Cardiac fibroblast (primary cell): ENCODE results near the gene DNAJB6.
A peak's percentile ranks its signal among the peaks of the same experiment; 100 is the strongest.
"Not testable (repeated sequence)": the region's sequence is repeated elsewhere in the genome, so short reads cannot be mapped to it uniquely, and the experiment has no call there.

Experiments
- DNase-seq, 2 donors: peaks; one replicate each; pipeline versions ENCODE4 v3.0.0 to v3.0.0-alpha.2; 2010; ENCODE audit warnings: low read depth in 2 of 2
- H3K4me3 ChIP-seq, 2 donors: replicated peaks in 1 of 2; 1 replicate in 1 of 2; 2 replicates in 1 of 2; pipeline ENCODE4 v1.5.1; 2011; ENCODE audit warnings: low read depth in 2 of 2, low read length in 2 of 2, mild to moderate bottlenecking in 2 of 2, moderate library complexity in 1 of 2
- TF ChIP-seq, protein P1 (sequence below): IDR thresholded peaks from one replicate; pipeline ENCODE4 v1.5.1; 2011; ENCODE audit warnings: low read depth, mild to moderate bottlenecking, low read length, inconsistent platforms

Gene DNAJB6

DNA sequence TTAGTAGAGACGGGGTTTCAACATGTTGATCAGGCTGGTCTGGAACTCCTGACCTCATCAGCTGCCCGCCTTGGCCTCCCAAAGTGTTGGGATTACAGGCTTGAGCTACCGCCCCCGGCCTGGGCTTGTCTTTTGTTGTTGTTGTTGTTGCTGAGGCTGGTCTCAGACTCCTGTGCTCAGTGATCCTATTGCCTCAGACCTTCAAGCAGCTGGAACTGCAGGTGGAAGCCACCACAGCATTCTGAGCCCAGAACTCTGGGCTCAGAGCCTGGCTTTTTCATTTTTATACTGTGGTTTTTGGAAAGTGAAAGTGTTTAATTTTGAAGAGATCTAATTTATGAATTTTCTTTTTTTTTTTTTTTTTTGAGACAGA lies 16.2 kb upstream of the DNAJB6 start:
- TF ChIP-seq, protein P1, sequence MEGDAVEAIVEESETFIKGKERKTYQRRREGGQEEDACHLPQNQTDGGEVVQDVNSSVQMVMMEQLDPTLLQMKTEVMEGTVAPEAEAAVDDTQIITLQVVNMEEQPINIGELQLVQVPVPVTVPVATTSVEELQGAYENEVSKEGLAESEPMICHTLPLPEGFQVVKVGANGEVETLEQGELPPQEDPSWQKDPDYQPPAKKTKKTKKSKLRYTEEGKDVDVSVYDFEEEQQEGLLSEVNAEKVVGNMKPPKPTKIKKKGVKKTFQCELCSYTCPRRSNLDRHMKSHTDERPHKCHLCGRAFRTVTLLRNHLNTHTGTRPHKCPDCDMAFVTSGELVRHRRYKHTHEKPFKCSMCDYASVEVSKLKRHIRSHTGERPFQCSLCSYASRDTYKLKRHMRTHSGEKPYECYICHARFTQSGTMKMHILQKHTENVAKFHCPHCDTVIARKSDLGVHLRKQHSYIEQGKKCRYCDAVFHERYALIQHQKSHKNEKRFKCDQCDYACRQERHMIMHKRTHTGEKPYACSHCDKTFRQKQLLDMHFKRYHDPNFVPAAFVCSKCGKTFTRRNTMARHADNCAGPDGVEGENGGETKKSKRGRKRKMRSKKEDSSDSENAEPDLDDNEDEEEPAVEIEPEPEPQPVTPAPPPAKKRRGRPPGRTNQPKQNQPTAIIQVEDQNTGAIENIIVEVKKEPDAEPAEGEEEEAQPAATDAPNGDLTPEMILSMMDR: no peak
- DNase-seq: peak; percentile 36 to 48

DNA sequence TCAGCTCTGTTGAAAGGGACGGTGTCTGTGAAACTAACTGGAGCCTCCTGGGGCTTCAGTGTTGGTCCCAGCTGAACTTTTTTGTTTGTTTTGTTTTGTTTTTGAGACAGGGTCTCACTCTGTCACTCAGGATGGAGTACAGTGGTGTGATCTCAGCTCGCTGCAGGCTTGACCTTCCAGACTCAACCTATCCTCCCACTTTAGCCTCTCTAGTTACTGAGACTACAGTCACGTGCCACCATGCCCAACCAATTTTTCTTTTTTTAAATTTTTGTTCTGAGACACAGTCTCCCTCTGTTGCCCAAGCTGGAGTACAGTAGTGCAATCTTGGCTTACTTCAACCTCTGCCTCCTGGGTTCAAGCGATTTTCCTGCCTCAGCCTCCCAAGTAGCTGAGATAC lies 13.4 kb upstream of the DNAJB6 start:
- TF ChIP-seq, protein P1: no peak
- no peak for DNase-seq
- H3K4me3 ChIP-seq: no peak overlapping the region

More for the DNA sequence above, 16.2 kb upstream of the DNAJB6 start:
- no peak overlapping the region for H3K4me3 ChIP-seq

DNA sequence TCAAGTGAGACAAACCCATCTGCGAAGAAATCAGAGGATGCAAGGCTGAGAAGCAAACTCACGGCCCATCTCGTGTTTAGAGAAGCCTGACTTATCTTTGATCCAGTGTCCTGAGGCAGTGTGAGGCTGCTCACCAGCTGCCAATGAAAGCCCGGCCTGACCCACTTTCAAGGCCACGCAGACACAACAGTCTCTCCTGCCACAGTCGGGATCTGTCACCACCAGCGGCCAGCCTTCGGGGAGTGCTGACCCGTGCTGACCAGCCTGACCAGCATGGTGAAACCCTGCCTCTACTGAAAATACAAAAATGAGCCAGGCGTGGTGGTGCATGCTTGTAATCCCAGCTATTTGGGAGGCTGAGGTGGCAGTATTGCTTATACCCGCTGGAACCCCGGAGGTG lies 7.4 kb upstream of the DNAJB6 start:
- TF ChIP-seq, protein P1: no peak
- no peak overlapping the region for H3K4me3 ChIP-seq
- no peak for DNase-seq

DNA sequence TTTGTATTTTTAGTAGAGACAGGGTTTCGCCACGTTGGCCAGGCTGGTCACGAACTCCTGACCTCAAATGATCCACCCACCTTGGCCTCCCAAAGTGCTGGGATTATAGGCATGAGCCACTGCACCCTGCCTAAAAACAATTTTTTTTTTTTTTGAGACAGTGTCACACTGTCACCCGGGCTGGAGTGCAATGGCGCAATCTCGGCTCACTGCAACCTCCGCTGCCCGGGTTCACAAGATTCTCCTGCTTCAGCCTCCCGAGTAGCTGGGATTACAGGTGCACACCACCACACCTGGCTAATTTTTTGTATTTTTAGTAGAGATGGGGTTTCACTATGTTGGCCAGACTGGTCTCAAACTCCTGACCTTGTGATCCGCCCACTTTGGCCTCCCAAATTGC lies 6.2 kb upstream of the DNAJB6 start:
- not testable (repeated sequence) for DNase-seq

DNA sequence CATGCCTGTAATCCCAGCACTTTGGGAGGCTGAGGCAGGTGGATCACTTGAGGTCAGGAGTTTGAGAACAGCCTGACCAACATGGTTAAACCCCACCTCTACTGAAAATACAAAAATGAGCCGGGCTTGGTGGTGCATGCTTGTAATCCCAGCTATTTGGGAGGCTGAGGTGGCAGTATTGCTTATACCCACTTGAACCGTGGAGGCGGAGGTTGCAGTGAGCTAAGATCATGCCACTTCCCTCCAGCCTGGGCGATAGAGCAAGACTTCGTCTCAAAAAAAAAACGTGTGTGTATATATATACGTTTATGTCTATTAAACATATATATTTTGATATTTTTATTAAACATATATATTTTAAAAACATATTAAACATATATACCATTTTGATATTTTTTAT lies 5.8 kb upstream of the DNAJB6 start:
- not testable (repeated sequence) for DNase-seq, H3K4me3 ChIP-seq

More for the DNA sequence above, 6.2 kb upstream of the DNAJB6 start:
- not testable (repeated sequence) for H3K4me3 ChIP-seq

DNA sequence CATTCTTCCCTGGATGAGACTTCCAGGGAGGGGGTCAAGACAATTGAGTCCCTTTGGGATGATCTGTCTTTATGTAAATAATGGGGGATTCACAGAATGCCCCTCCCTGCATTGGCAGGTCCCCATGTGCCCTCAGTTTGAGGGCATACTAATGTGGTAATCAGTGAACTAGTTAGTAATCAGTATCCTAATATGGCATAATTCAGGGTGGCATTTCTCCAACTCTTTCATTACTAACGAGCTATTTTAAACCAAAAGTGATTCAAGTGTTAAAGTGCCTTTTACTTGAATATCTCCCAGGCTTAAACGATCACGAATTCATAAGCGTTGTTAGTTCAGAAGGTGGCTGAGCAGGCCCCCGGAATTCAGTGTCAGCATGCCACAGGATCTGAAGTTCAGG lies 1.6 kb upstream of the DNAJB6 start:
- DNase-seq: no peak
- TF ChIP-seq, protein P1: no peak
- no peak overlapping the region for H3K4me3 ChIP-seq

DNA sequence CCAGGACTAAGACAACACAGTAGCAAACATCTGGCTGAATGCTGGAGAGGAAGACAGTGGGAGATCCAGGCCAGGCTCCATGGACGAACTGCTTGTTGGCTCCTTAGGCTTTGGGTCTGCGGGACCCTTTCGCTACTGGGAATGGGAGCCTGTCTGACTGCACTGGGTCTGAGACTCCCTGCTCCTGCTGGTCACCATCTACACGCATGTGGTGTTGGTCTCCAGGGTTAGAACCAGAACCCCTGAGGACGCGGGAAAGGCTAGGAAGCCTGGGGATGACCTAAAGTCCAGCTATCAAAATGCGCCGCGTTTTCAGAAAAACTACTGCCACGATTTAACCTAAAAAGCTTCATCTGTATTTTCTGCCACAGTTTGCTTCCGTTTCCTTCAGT lies 817 bp upstream of the DNAJB6 start:
- peak overlapping the region; percentile 63 to 80 for H3K4me3 ChIP-seq
- DNase-seq: no peak
- TF ChIP-seq, protein P1: no peak

DNA sequence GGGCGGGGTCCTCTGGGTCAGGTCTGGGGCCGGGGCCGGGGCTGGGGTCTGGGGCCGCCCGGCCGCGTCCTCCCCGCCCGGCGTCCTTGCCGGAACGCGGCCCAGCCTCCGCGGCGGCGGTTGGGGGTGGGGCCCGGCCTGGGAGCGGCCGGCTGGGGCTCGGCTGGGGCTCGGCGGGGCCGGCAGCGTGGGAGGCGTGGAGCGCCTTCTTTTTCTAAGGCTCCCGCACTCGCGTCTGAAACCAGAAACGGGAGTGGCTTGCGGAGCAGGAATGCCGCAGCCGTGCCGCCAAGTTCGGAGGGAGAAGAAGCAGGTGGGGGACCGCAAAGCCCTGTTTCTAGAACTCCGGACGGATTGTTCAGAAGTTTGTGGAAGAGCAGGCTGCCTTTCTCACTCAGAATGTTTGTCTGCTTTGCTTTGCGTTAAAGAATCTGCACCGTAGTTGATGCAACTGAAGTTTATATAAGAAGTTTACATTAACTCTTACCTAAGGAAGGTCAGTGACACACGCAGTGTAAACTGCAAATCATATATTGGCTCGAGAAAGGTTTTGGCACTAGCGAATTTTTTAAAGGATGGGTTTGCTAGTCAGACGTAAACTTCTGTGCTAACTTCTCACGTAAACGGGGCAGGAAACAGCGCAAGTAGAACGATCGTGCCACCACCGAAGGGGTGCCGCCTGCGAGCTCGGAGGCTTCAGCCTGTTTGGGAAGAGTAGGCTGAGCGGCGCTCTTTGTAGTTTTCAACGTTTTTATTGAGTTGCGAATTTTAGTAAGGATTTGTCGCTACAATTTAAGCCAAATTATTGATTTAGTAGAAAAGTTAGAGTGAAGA lies 729 bp downstream of the DNAJB6 start:
- peak overlapping the region; percentile 74 to 80 for H3K4me3 ChIP-seq
- peak; percentile 63 to 68 for DNase-seq
- TF ChIP-seq, protein P1: no peak
